Activated CD4-positive, CD25-positive, alpha-beta regulatory T cell treated with anti-CD3 and anti-CD28 coated beads, Interleukin-2, amount 50 U/mL, for 24 hours (primary cell): Measurements from ENCODE around the gene NOP56.

ENCODE experiments used
- ATAC-seq, 2 donors: fragments of 150-1000 bp; cut with Tn5 transposase; one replicate each; pipeline ENCODE4 v1.10.0; 2021; ENCODE audit warnings: mild to moderate bottlenecking in 1 of 2, moderate library complexity in 1 of 2

The NOP56 gene

GRCh38 chr20:2651772-2652723 lies at the start of gene NOP56:
Gene NOP56 (plus strand): TSS chr20:2652632. CDS start chr20:2652661, 29 bp downstream.
- ATAC-seq, result peak; percentile 90

GRCh38 chr20:2602746-2603145 lies 49.7 kb upstream of the NOP56 start:
- ATAC-seq, result no peak

GRCh38 chr20:2603816-2604505 lies 48.5 kb upstream of the NOP56 start:
- ATAC-seq, result no peak

- no peak for ATAC-seq
Observed at GRCh38 chr20:2604506-2604835, 48.0 kb upstream of the NOP56 start.

- no peak for ATAC-seq
Observed at GRCh38 chr20:2606507-2607006, 45.9 kb upstream of the NOP56 start.

GRCh38 chr20:2610326-2610725 lies 42.1 kb upstream of the NOP56 start:
- no peak for ATAC-seq

GRCh38 chr20:2610941-2611720 lies 41.3 kb upstream of the NOP56 start:
- ATAC-seq, result no peak

- ATAC-seq, result no peak
Observed at GRCh38 chr20:2612073-2612472, 40.4 kb upstream of the NOP56 start.

GRCh38 chr20:2616634-2617033 lies 35.8 kb upstream of the NOP56 start:
- no peak for ATAC-seq

GRCh38 chr20:2617099-2617714 lies 35.2 kb upstream of the NOP56 start:
- ATAC-seq, result no peak

- ATAC-seq, result no peak
Observed at GRCh38 chr20:2618815-2619214, 33.6 kb upstream of the NOP56 start.

GRCh38 chr20:2619337-2619736 lies 33.1 kb upstream of the NOP56 start:
- no peak for ATAC-seq

- ATAC-seq, result no peak
Observed at GRCh38 chr20:2619961-2620595, 32.4 kb upstream of the NOP56 start.

- ATAC-seq, result no peak
Observed at GRCh38 chr20:2624190-2624589, 28.2 kb upstream of the NOP56 start.

- no peak for ATAC-seq
Observed at GRCh38 chr20:2625062-2625461, 27.4 kb upstream of the NOP56 start.

GRCh38 chr20:2626853-2627541 lies 25.4 kb upstream of the NOP56 start:
- no peak for ATAC-seq

GRCh38 chr20:2631228-2631627 lies 21.2 kb upstream of the NOP56 start:
- ATAC-seq, result no peak

- ATAC-seq, result no peak
Observed at GRCh38 chr20:2633381-2633780, 19.1 kb upstream of the NOP56 start.

- ATAC-seq, result no peak
Observed at GRCh38 chr20:2637246-2637645, 15.2 kb upstream of the NOP56 start.

GRCh38 chr20:2640260-2640659 lies 12.2 kb upstream of the NOP56 start:
- ATAC-seq, result no peak

- ATAC-seq, result no peak
Observed at GRCh38 chr20:2640899-2641298, 11.5 kb upstream of the NOP56 start.

- no peak for ATAC-seq
Observed at GRCh38 chr20:2643708-2644107, 8.7 kb upstream of the NOP56 start.
